H1 (cell line): ENCODE data around the gene EML4. TPM values are rescaled to one million over a fixed set of nuclear protein-coding genes. Genes with fewer than 3 reads are reported as not detected.

Source experiments
- CTCF ChIA-PET: fragments of 300-600 bp; sonication (Branson Sonifier 250); formaldehyde crosslinking; loops from one replicate; lab custom pipeline; 2021; ENCODE audit not compliant: partially characterized antibody; lab: Charles Lee
- POLR2A ChIA-PET: fragments of 300-600 bp; sonication (Branson Sonifier 250); formaldehyde crosslinking; loops from one replicate; lab custom pipeline; 2021; ENCODE audit warnings: inconsistent platforms; ENCODE audit not compliant: partially characterized antibody; lab: Charles Lee
- DNase-seq, 2 experiments: peaks; one replicate each; pipeline versions ENCODE4 v3.0.0 to v3.0.0-alpha.2; 2010 to 2022; ENCODE audit warnings: low spot score in 2 of 2, low read depth in 1 of 2, mixed read lengths in 1 of 2
- FAIRE-seq: peaks from 2 replicates; lab custom pipeline; 2011; peaks lifted over from hg19 to GRCh38; lab: Jason Lieb, UNC
- H2AFZ ChIP-seq: 2 replicates; pipeline ENCODE4 v1.8.1; 2012; ENCODE audit warnings: low read length, inconsistent platforms
- H2AK5ac ChIP-seq: 2 replicates; pipeline ENCODE4 v1.6.1; 2013; ENCODE audit warnings: low read depth, low read length
- H2BK120ac ChIP-seq: replicated peaks from 2 replicates; pipeline ENCODE3; 2013; ENCODE audit warnings: low read depth, low read length, inconsistent platforms
- H2BK12ac ChIP-seq: 2 replicates; pipeline ENCODE4 v1.6.1; 2013; ENCODE audit warnings: low read depth, low read length
- H2BK15ac ChIP-seq: 2 replicates; pipeline ENCODE4 v1.6.1; 2013; ENCODE audit warnings: low read length
- H2BK20ac ChIP-seq: 2 replicates; pipeline ENCODE4 v1.6.1; 2013; ENCODE audit warnings: low read length
- H2BK5ac ChIP-seq: 2 replicates; pipeline ENCODE4 v1.6.1; 2013; ENCODE audit warnings: low read depth, low read length
- H3K14ac ChIP-seq: 2 replicates; pipeline ENCODE4 v1.6.1; 2013; ENCODE audit warnings: inconsistent platforms; ENCODE audit not compliant: insufficient read length
- H3K18ac ChIP-seq: 2 replicates; pipeline ENCODE4 v1.6.1; 2013; ENCODE audit warnings: low read length; ENCODE audit errors: extremely low read depth
- H3K23ac ChIP-seq: 2 replicates; pipeline ENCODE4 v1.6.1; 2013; ENCODE audit warnings: inconsistent platforms; ENCODE audit not compliant: insufficient read length
- H3K23me2 ChIP-seq: 2 replicates; pipeline ENCODE4 v1.6.1; 2013; ENCODE audit warnings: low read depth, low read length
- H3K27ac ChIP-seq: 2 replicates; pipeline ENCODE4 v1.6.1; 2011; ENCODE audit warnings: low read depth, low read length, inconsistent platforms
- H3K27me3 ChIP-seq, 4 experiments: replicated peaks in 1 of 4; 1 replicate in 1 of 4; 2 replicates in 3 of 4; pipeline versions ENCODE4 v1.6.1 to v1.8.1; 2011 to 2013; ENCODE audit warnings: low read length in 3 of 4, mild to moderate bottlenecking in 3 of 4, inconsistent platforms in 2 of 4, mixed read lengths in 2 of 4, moderate library complexity in 1 of 4; ENCODE audit not compliant: control insufficient read depth in 3 of 4, insufficient read depth in 3 of 4; ENCODE audit errors: extremely low read depth in 1 of 4
- H3K36me3 ChIP-seq, 4 experiments: 2 replicates each; pipeline versions ENCODE4 v1.6.1 to v1.8.1; 2011 to 2013; ENCODE audit warnings: mild to moderate bottlenecking in 4 of 4, low read length in 3 of 4, moderate library complexity in 2 of 4, control low read depth in 1 of 4, inconsistent platforms in 1 of 4; ENCODE audit not compliant: insufficient read depth in 4 of 4, control insufficient read depth in 2 of 4
- H3K4ac ChIP-seq: replicated peaks from 2 replicates; pipeline ENCODE3; 2013; ENCODE audit warnings: low read length, low read depth, mixed read lengths, inconsistent platforms; ENCODE audit not compliant: insufficient read length
- H3K4me1 ChIP-seq, 4 experiments: replicated peaks in 1 of 4; 1 replicate in 1 of 4; 2 replicates in 3 of 4; pipeline versions ENCODE4 v1.6.1 to v1.8.1; 2011 to 2013; ENCODE audit warnings: low read length in 3 of 4, inconsistent platforms in 2 of 4, mixed read lengths in 1 of 4; ENCODE audit not compliant: insufficient read depth in 4 of 4, control insufficient read depth in 3 of 4
- H3K4me2 ChIP-seq, 2 experiments: 2 replicates each; pipeline versions ENCODE4 v1.6.1 to v1.8.1; 2011 to 2013; ENCODE audit warnings: low read depth in 2 of 2, low read length in 2 of 2, control low read depth in 1 of 2, inconsistent platforms in 1 of 2, mild to moderate bottlenecking in 1 of 2; ENCODE audit not compliant: insufficient read depth in 1 of 2
- H3K4me3 ChIP-seq, 4 experiments: fragments of 200-600, 300-600 bp in 1 of 4; sonication (generic), shearing (Covaris generic), sonication (Bioruptor Twin) in 1 of 4; 2 replicates each; pipeline versions ENCODE4 v1.5.1 to v1.8.1; 2011 to 2016; ENCODE audit warnings: low read length in 4 of 4, low read depth in 3 of 4, control low read depth in 2 of 4, inconsistent platforms in 2 of 4, mild to moderate bottlenecking in 2 of 4, mixed read lengths in 1 of 4, moderate library complexity in 1 of 4; ENCODE audit not compliant: insufficient read depth in 2 of 4; ENCODE audit errors: extremely low read depth in 1 of 4
- H3K56ac ChIP-seq: replicated peaks from 2 replicates; pipeline ENCODE3; 2013; ENCODE audit warnings: low read depth, mild to moderate bottlenecking, mixed read lengths, low read length, inconsistent platforms; ENCODE audit not compliant: insufficient read length
- H3K79me1 ChIP-seq: 2 replicates; pipeline ENCODE4 v1.6.1; 2013; ENCODE audit warnings: low read depth, low read length, control low read depth
- H3K79me2 ChIP-seq, 2 experiments: 2 replicates each; pipeline versions ENCODE4 v1.6.1 to v1.8.1; 2012 to 2013; ENCODE audit warnings: low read length in 2 of 2, mild to moderate bottlenecking in 2 of 2, inconsistent platforms in 1 of 2; ENCODE audit not compliant: insufficient read depth in 2 of 2, control insufficient read depth in 1 of 2
- H3K9ac ChIP-seq, 4 experiments: replicated peaks in 1 of 4; 1 replicate in 1 of 4; 2 replicates in 3 of 4; pipeline versions ENCODE4 v1.6.1 to v1.8.1; 2011 to 2013; ENCODE audit warnings: low read depth in 3 of 4, low read length in 3 of 4, control low read depth in 2 of 4, mild to moderate bottlenecking in 2 of 4, moderate library complexity in 2 of 4, inconsistent platforms in 1 of 4; ENCODE audit errors: extremely low read depth in 1 of 4
- H3K9me3 ChIP-seq, 2 experiments: 2 replicates each; pipeline versions ENCODE4 v1.6.1 to v1.8.1; 2012 to 2013; ENCODE audit warnings: mild to moderate bottlenecking in 2 of 2, moderate library complexity in 2 of 2, control low read depth in 1 of 2, inconsistent platforms in 1 of 2, low read depth in 1 of 2, low read length in 1 of 2, mixed read lengths in 1 of 2; ENCODE audit not compliant: insufficient read depth in 2 of 2
- H4K20me1 ChIP-seq, 2 experiments: replicated peaks in 1 of 2; 2 replicates each; pipeline versions ENCODE3 to v1.8.1; 2011 to 2013; ENCODE audit warnings: inconsistent platforms in 2 of 2, low read length in 2 of 2, mild to moderate bottlenecking in 1 of 2; ENCODE audit not compliant: insufficient read depth in 2 of 2, control insufficient read depth in 1 of 2
- H4K5ac ChIP-seq: 2 replicates; pipeline ENCODE4 v1.6.1; 2013; ENCODE audit warnings: low read length, low read depth, mixed read lengths, inconsistent platforms; ENCODE audit not compliant: insufficient read length
- H4K8ac ChIP-seq: 2 replicates; pipeline ENCODE4 v1.8.0; 2013; ENCODE audit warnings: mild to moderate bottlenecking, moderate library complexity, low read length, inconsistent platforms; ENCODE audit not compliant: insufficient read depth; ENCODE audit errors: extremely low read depth
- H4K91ac ChIP-seq: replicated peaks from 2 replicates; pipeline ENCODE3; 2013; ENCODE audit warnings: low read length, mixed read lengths, inconsistent platforms; ENCODE audit not compliant: insufficient read length
- CBX5 ChIP-seq: fragments of 300-800, 300-1000 bp; sonication (generic); IDR thresholded peaks from 2 replicates; pipeline ENCODE4 v1.7.1; 2016; ENCODE audit warnings: antibody characterized with exemption, low read length, low read depth
- CHD2 ChIP-seq: IDR thresholded peaks from 2 replicates; pipeline ENCODE4 v1.6.1; 2012; ENCODE audit warnings: low read length, improper control_type of control experiment
- CTBP2 ChIP-seq: IDR thresholded peaks from 2 replicates; pipeline ENCODE4 v1.7.0; 2011; ENCODE audit warnings: borderline replicate concordance, mild to moderate bottlenecking, moderate library complexity, mixed read lengths, low read length; ENCODE audit not compliant: insufficient read depth, insufficient read length
- PHF8 ChIP-seq: fragments of 200-600 bp; sonication (generic); conservative IDR thresholded peaks from 2 replicates; pipeline ENCODE4 v1.7.1; 2012; ENCODE audit warnings: low read depth, mild to moderate bottlenecking, inconsistent platforms, low read length, moderate library complexity
- whole genome bisulfite sequencing, 2 experiments: shearing (Covaris generic) in 1 of 2; methylation state at CpG; one replicate each; pipeline versions ENCODE4 v1.1.6 to v1.1.7; 2013 to 2015; ENCODE audit warnings: low lambda C conversion rate in 2 of 2, mixed read lengths in 2 of 2, inconsistent platforms in 1 of 2, low coverage in 1 of 2, missing lambda C conversion rate in 1 of 2; ENCODE audit not compliant: insufficient replicate concordance in 2 of 2, insufficient coverage in 1 of 2, insufficient read length in 1 of 2; ENCODE audit errors: extremely low coverage in 1 of 2, missing lambda C conversion rate in 1 of 2; 5-methylcytosine and 5-hydroxymethylcytosine counted together
- polyA plus RNA-seq, 7 experiments: library from polyadenylated mRNA; depleted of rRNA in 3 of 7; stranded (reverse) in 5 of 7; unstranded in 2 of 7; fragments of >200 nt in 5 of 7; fragments of 200-250 nt in 2 of 7; gene quantifications; 1 replicate in 5 of 7; 2 replicates in 1 of 7; 4 replicates in 1 of 7; pipeline versions ENCODE4 v1.2.1 to v1.2.3, GENCODE V29; 2011 to 2013; ENCODE audit warnings: missing spikeins in 2 of 7, mixed read lengths in 2 of 7
- total RNA-seq: library from RNA; stranded (reverse); fragmentation: NEBNext Ultra II Directional; extraction: Animal tissue kit (Norgen Biotek cat#: 25700); gene quantifications from 2 replicates; pipeline ENCODE4 v1.2.1, GENCODE V29; 2021

EML4 gene
- total and polyA plus RNA-seq, 2 of the 8 experiments (the other 6 are each of a cell fraction or from before 2014, with no cell fraction given), result 50.1 to 104 TPM

- ChIA-PET POLR2A (no interaction called here), CTCF (no interaction called here)
- Histone ChIP-seq H3K23ac (no peak overlapping the region), H3K4ac (no peak overlapping the region), H3K14ac (no peak overlapping the region), H3K9ac (no peak overlapping the region), H4K8ac (no peak overlapping the region), H2BK120ac (no peak overlapping the region), H3K79me2 (no peaks in the 10 kb centered on the region), H2BK20ac (no peak overlapping the region), H3K79me1 (no peaks in the 10 kb centered on the region), H4K5ac (no peak overlapping the region), H2AFZ (no peak overlapping the region), H4K20me1 (no peaks in the 10 kb centered on the region), H2AK5ac (no peak overlapping the region), H3K4me1 (no peaks in the 10 kb centered on the region), H4K91ac (no peak overlapping the region), H2BK12ac (no peak overlapping the region), H3K27me3 (no peaks in the 10 kb centered on the region), H3K36me3 (peaks cover 0 to 13% (median 0%) of the 10 kb centered on the region in 4 experiments; a peak in 3 of 8 replicates), H3K4me2 (no peak overlapping the region), H2BK15ac (no peak overlapping the region), H3K4me3 (no peak overlapping the region), H3K27ac (no peak overlapping the region), H3K18ac (no peak overlapping the region), H3K23me2 (no peaks in the 10 kb centered on the region), H3K9me3 (no peaks in the 10 kb centered on the region), H2BK5ac (no peak overlapping the region), H3K56ac (no peak overlapping the region)
- TF ChIP-seq CTBP2, result no peak
- TF ChIP-seq PHF8, result no peak
- TF ChIP-seq CHD2, result no peak
- no peak for TF ChIP-seq CBX5
- FAIRE-seq, result no peak
- no peak for DNase-seq
- 91% methylated on average over 3 of the region's 3 CpGs; no CpG with 5 or more reads in 1 of the 2 experiments for WGBS, 2 experiments
Measured at GRCh38 chr2:42261518-42262195, 92.5 kb downstream of the EML4 start.
